HepG2 (cell line): ENCODE measurements around the gene YY1. TPM values are rescaled to one million over a fixed set of nuclear protein-coding genes. Genes with fewer than 3 reads are reported as not detected.

Experiments used
- ATF7-NPFF ChIP-seq: sonication (generic); formaldehyde crosslinking; IDR thresholded peaks from 2 replicates; pipeline ENCODE4 v1.8.1; 2023; ENCODE audit warnings: mild to moderate bottlenecking, low read depth, missing genetic modification reagents, moderate library complexity
- CREM ChIP-seq, 2 experiments: sonication (generic) in 1 of 2; formaldehyde crosslinking in 1 of 2; IDR thresholded peaks; 2 replicates each; pipeline versions ENCODE4 v1.4.0 to v1.6.1; 2016 to 2020; ENCODE audit warnings: antibody characterized with exemption in 1 of 2, mild to moderate bottlenecking in 1 of 2, missing genetic modification reagents in 1 of 2
- FIP1L1 ChIP-seq: fragments of 200-400 bp; formaldehyde crosslinking; IDR thresholded peaks from 2 replicates; pipeline ENCODE4 v1.6.1; 2018; ENCODE audit warnings: low read depth, mild to moderate bottlenecking, low read length, moderate library complexity, borderline replicate concordance; ENCODE audit not compliant: insufficient read depth
- IRF1 ChIP-seq: sonication (generic); formaldehyde crosslinking; IDR thresholded peaks from 2 replicates; pipeline ENCODE4 v1.4.0; 2020; ENCODE audit warnings: low read depth, mild to moderate bottlenecking, missing genetic modification reagents
- MED13 ChIP-seq: sonication (generic); formaldehyde crosslinking; IDR thresholded peaks from 2 replicates; pipeline ENCODE4 v1.5.0; 2020; ENCODE audit warnings: missing genetic modification reagents
- PPARG ChIP-seq: conservative IDR thresholded peaks from 2 replicates; pipeline ENCODE4 v1.6.1; 2016; ENCODE audit warnings: missing biosample characterization, missing genetic modification reagents
- PRPF4 ChIP-seq: fragments of 200-400 bp; formaldehyde crosslinking; IDR thresholded peaks from 2 replicates; pipeline ENCODE4 v1.6.1; 2016; ENCODE audit warnings: low read length, low read depth; ENCODE audit not compliant: poor library complexity, severe bottlenecking
- SATB2 ChIP-seq: sonication (generic); formaldehyde crosslinking; IDR thresholded peaks from 2 replicates; pipeline ENCODE4 v1.5.0; 2020; ENCODE audit warnings: missing genetic modification reagents
- STAT5B ChIP-seq: sonication (generic); formaldehyde crosslinking; IDR thresholded peaks from 2 replicates; pipeline ENCODE4 v1.4.0; 2020; ENCODE audit warnings: missing genetic modification reagents
- TAF15 ChIP-seq: fragments of 200-400 bp; formaldehyde crosslinking; IDR thresholded peaks from one replicate; pipeline ENCODE4 v1.6.1; 2018; ENCODE audit warnings: mild to moderate bottlenecking, low read depth, low read length; ENCODE audit not compliant: poor library complexity, severe bottlenecking
- TCF7L2 ChIP-seq: IDR thresholded peaks from 2 replicates; pipeline ENCODE4 v1.6.1; 2011; ENCODE audit warnings: mild to moderate bottlenecking, low read depth, low read length, moderate library complexity
- ZBTB21 ChIP-seq: sonication (generic); formaldehyde crosslinking; IDR thresholded peaks from 2 replicates; pipeline ENCODE4 v1.4.0; 2020; ENCODE audit warnings: missing genetic modification reagents
- ZBTB43 ChIP-seq: sonication (generic); formaldehyde crosslinking; conservative IDR thresholded peaks from 2 replicates; pipeline ENCODE4 v1.4.0; 2020; ENCODE audit warnings: missing genetic modification reagents
- ZNF510 ChIP-seq: sonication (generic); formaldehyde crosslinking; IDR thresholded peaks from 2 replicates; pipeline ENCODE4 v1.4.0; 2020; ENCODE audit warnings: low read depth, mild to moderate bottlenecking, missing genetic modification reagents
- ZNF704 ChIP-seq: sonication (generic); formaldehyde crosslinking; IDR thresholded peaks from 2 replicates; pipeline ENCODE4 v1.8.1; 2023; ENCODE audit warnings: mild to moderate bottlenecking, inconsistent platforms, moderate library complexity, missing genetic modification reagents, borderline replicate concordance
- polyA plus RNA-seq, 8 experiments: library from polyadenylated mRNA; depleted of rRNA in 3 of 8; stranded (reverse) in 7 of 8; unstranded in 1 of 8; fragments of >200 nt; fragmentation: Illumina TruSeq in 4 of 8; extraction: Trizol in 4 of 8; gene quantifications; 2 replicates each; pipeline versions ENCODE4 v1.2.1 to v1.2.3, GENCODE V29; 2011 to 2016; ENCODE audit warnings: low read depth in 4 of 8, missing spikeins in 1 of 8, mixed read lengths in 1 of 8; ENCODE audit not compliant: insufficient read depth in 1 of 8
- total RNA-seq, 5 experiments: library from RNA; depleted of rRNA; stranded (reverse); fragments of >200 nt; fragmentation: Illumina TruSeq; extraction: Trizol; gene quantifications; 2 replicates each; pipeline ENCODE4 v1.2.3, GENCODE V29; 2016; ENCODE audit warnings: low read depth in 1 of 5
- TF ChIP-seq, protein P1 (sequence below): sonication (generic); formaldehyde crosslinking; IDR thresholded peaks from 2 replicates; pipeline ENCODE4 v1.4.0; 2020; ENCODE audit warnings: missing genetic modification reagents, borderline replicate concordance
- TF ChIP-seq, protein P2 (sequence below): IDR thresholded peaks from 2 replicates; pipeline ENCODE4 v1.6.1; 2016; ENCODE audit warnings: missing biosample characterization, missing genetic modification reagents, low read depth
- TF ChIP-seq, protein P3 (sequence below): IDR thresholded peaks from 2 replicates; pipeline ENCODE4 v1.6.1; 2016; ENCODE audit warnings: low read depth
- TF ChIP-seq, protein P4 (sequence below): sonication (generic); formaldehyde crosslinking; IDR thresholded peaks from 2 replicates; pipeline ENCODE4 v1.4.0; 2020; ENCODE audit warnings: mild to moderate bottlenecking, missing genetic modification reagents

Gene YY1
- total and polyA plus RNA-seq, 2 of the 13 experiments (the other 11 are each of a cell fraction or from before 2014, with no cell fraction given) = 29.4 to 68.1 TPM

DNA sequence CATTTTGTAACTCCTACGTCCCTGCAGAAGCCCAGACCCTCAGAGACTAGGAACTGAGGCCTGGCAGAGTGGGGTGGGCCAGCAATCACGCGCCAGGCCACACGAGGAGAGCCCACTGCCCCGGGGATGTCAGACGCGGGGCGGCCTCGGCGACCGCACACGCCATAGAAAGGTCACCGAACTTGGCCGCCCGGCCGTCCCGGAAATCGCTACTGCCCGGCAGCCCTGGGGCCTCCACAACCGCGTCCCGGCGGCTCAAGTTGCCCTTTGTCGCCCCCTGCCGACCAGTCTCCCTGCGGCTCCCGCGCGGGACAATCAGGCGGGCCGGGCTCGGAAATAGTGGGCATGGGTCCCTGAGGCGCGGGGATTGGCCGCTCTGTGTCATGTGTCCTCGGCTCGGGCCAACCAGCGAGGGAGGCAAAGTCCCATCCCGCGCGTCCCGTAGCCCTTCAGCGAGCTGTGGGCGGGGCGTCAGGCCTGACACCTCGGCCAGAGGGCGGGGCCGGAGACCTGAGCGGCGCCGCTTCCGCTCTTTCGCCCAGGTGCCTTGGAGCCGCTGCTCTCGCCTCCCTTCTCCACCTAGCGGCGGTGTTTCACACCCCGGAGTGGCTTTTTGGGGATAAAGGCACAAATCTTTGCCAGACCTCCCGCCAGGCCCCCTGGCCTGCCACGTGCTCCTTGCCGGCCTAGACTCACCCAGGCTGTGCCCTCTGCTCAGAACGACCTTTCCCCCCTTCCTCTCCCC lies 46.1 kb upstream of the YY1 start (continued):
- TF ChIP-seq ZNF510 (no peak; the same call in 1 of the 2 replicates), FIP1L1 (no peak), CREM (IDR thresholded peaks at IDR 0.05) (peak; percentile 24; the same call in 1 of the 2 replicates), CREM (CRISPR knock-in tag; IDR thresholded peaks at IDR 0.05) (no peak), TAF15 (no peak), ATF7-NPFF (0 out of 2 replicates have a peak, but pooled peaks have one; percentile 30), PRPF4 (no peak), STAT5B (0 out of 2 replicates have a peak, but pooled peaks have one; percentile 44), PPARG (CRISPR knock-in tag) (peak; percentile 48; the same call in 1 of the 2 replicates), MED13 (CRISPR knock-in tag) (0 out of 2 replicates have a peak, but pooled peaks have one; percentile 17), ZBTB43 (CRISPR knock-in tag) (peak; percentile 31; the same call in 1 of the 2 replicates), ZBTB21 (CRISPR knock-in tag) (no peak), ZNF704 (CRISPR knock-in tag) (no peak; the same call in 1 of the 2 replicates), TCF7L2 (no peak), SATB2 (CRISPR knock-in tag) (peak; percentile 87; the same call in 1 of the 2 replicates), IRF1 (CRISPR knock-in tag) (no peak)
- TF ChIP-seq, protein P1, sequence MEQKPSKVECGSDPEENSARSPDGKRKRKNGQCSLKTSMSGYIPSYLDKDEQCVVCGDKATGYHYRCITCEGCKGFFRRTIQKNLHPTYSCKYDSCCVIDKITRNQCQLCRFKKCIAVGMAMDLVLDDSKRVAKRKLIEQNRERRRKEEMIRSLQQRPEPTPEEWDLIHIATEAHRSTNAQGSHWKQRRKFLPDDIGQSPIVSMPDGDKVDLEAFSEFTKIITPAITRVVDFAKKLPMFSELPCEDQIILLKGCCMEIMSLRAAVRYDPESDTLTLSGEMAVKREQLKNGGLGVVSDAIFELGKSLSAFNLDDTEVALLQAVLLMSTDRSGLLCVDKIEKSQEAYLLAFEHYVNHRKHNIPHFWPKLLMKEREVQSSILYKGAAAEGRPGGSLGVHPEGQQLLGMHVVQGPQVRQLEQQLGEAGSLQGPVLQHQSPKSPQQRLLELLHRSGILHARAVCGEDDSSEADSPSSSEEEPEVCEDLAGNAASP (CRISPR knock-in tag) = peak; percentile 85
- TF ChIP-seq, protein P2, sequence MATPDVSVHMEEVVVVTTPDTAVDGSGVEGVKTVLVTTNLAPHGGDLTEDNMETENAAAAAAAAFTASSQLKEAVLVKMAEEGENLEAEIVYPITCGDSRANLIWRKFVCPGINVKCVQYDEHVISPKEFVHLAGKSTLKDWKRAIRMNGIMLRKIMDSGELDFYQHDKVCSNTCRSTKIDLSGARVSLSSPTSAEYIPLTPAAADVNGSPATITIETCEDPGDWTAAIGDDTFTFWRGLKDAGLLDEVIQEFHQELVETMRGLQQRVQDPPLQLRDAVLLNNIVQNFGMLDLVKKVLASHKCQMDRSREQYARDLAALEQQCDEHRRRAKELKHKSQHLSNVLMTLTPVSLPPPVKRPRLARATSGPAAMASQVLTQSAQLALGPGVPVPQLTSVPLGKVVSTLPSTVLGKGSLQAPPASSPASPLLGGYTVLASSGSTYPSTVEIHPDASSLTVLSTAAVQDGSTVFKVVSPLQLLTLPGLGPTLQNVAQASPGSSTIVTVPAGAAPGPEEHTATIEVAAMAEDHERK (CRISPR knock-in tag) = no peak
- TF ChIP-seq, protein P3, sequence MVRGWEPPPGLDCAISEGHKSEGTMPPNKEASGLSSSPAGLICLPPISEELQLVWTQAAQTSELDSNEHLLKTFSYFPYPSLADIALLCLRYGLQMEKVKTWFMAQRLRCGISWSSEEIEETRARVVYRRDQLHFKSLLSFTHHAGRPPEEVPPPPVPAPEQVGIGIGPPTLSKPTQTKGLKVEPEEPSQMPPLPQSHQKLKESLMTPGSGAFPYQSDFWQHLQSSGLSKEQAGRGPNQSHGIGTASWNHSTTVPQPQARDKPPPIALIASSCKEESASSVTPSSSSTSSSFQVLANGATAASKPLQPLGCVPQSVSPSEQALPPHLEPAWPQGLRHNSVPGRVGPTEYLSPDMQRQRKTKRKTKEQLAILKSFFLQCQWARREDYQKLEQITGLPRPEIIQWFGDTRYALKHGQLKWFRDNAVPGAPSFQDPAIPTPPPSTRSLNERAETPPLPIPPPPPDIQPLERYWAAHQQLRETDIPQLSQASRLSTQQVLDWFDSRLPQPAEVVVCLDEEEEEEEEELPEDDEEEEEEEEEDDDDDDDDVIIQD (CRISPR knock-in tag) = peak; percentile 99
- TF ChIP-seq, protein P4, sequence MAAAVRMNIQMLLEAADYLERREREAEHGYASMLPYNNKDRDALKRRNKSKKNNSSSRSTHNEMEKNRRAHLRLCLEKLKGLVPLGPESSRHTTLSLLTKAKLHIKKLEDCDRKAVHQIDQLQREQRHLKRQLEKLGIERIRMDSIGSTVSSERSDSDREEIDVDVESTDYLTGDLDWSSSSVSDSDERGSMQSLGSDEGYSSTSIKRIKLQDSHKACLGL (CRISPR knock-in tag) = no peak; the same call in 1 of the 2 replicates
